ENCODE results near the gene MYO18A.
A peak's percentile ranks its signal among the peaks of the same experiment; 100 is the strongest.

The MYO18A gene

DNA sequence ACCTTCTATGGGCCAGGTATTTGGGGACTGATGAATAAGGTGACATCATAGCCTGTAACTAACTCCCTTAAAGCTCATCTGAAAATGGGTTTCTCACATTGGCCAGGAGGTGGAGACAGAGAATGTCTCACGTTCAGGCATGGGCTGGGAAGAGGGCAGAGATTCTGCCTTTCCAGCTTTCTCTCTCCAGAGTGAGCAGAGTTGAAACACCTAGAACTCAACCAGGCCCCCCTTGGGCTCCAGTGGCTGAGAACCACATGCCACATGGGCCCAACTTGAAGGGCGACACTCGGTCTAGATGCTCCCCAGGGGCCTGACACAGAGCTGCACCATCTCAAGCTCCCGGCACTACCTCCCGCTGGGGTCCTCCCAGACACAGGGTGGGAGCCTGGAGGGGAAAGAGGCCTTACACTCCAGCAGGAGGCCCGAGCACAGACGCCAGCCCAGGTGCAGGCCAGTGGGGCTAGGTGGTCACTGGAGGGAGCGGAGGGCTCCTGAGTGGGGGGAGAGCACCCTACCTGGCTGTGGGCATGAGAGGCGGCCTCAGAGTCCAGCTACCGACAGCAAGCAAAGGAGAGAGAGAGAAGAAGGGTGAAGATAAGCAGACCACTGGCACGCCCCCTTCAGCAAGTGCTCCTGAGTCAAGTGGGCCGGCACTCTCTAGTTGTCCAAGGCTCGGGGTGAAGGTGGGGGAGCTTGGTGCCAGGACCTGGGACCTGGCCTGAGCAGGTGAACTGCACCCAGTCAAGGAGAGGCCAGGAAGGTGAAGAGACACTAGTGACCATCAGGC, 55.9 kb downstream of the MYO18A start:
- peak; percentile 51 for DNase-seq

DNA sequence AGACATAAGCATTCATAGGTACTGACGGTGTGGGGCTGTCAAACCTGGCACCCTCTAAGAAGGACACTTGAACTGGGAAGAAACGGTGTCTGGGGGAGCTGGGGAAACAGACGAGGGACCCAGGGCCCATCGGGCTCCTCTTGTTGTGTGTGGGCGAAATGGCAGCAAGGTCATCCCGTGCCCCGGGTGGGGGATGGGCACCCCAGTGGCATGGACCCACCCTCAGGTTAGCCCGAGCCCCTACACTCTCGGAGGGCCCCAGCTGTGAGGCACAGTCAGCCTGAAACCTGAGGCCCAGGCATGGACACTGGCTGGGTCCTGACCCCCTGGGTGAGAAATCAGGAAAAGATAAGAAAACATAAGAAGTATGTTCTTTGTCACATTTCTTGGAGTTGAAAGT, 57.1 kb downstream of the MYO18A start:
- DNase-seq: no peak

DNA sequence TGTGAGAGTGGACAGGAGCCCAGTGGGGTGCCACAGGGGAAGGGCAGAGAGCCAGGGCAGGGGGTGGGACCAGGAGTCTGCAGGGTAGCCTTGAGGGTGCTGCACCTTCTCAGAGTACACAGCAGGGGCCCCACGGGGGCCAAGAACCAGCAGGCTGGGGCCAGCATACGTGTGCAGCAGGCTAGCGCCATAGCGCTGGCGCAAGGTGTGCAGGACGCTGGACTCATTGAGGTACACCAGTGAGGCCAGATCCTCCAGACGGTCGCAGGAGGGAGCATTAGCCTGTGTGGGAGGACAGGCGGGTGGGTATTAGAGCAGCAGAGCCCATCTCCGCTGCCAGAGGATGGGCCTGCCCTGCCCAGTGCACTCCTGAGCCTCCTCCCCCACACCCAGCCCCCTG, 58.8 kb downstream of the MYO18A start:
- DNase-seq: no peak

DNA sequence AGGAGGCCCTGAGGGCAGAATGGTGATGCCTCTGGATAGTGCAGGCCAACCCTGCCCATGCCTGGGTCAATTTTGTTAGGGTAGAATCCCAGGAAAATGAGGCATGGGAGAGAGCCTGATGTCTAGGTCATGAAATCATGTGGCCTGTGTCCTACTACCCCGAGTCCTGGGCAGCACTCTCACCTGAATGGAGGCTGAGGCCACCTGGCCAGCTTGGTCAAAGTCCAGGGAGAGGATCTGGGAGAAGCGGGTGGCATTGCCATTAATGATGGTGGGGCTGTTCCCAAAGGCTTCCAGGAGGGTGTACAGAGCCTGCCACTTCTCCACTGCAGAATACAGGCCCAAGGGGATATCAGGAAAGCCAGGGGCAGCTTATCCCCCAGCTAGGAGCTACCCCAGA, 59.8 kb downstream of the MYO18A start:
- no peak for DNase-seq

DNA sequence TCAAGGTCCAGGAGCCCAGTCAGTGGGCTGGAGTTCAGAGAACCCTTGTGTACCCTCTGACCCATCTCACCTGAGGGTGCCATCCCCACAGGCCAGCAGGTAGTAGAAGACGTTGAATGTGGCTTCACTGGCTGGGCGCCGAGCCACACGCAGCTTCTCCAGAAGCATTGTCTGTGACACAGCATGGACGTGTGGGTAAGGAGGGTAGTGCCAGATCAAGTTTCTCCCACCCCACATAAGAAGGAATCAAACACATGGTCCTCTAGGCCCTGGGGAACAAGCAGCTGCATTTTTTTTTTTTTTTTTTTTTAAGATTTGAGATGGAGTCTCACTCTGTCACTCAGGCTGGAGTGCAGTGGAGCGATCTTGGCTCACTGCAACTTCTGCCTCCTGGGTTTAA, 60.9 kb downstream of the MYO18A start:
- DNase-seq: no peak

DNA sequence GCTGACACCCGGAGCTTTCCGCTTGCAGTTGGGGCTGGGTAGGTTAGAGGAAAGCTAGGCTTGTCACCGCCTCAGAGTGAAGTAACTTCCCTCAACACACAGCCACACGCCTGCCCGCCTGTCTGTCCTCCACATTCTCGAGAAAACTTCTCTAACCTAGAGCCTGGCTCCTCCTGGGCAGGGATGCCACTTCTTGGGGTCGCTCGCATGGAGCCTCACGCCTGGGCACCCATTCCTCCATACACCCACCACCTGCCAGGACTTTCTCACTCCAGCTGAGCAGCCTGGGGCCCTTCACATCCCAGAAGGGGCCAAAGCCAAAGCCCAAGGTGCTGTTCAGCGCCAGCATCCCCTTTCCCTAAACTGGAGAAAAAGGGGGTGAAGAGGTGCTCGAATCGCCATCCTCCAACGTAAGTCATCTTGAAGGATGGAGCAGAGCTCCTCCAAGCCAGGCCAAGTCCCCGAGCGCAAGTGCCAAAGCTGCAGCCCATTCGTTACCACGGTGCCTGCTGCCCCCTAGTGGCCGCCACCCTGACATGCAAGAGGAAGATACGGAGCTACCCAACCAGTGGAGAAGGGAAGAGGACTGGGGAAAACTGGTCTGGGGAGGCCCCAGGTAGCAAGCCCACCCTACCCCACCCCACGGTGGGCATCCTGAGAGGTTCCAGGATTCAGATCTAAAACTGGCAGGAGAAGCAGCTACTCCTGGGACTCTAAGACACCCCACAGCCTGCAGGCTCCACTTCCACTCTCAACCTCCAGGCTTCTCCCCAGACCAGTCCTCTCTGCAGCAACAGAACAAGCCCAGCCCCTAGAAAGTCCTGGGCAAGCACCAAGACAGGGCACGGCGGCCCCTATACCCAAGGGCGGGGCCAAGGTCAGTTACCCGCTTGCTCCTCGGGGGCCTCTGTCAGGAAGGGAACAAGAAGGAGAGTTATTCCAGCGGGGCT, 63.1 kb downstream of the MYO18A start:
- DNase-seq: peak; percentile 62

DNA sequence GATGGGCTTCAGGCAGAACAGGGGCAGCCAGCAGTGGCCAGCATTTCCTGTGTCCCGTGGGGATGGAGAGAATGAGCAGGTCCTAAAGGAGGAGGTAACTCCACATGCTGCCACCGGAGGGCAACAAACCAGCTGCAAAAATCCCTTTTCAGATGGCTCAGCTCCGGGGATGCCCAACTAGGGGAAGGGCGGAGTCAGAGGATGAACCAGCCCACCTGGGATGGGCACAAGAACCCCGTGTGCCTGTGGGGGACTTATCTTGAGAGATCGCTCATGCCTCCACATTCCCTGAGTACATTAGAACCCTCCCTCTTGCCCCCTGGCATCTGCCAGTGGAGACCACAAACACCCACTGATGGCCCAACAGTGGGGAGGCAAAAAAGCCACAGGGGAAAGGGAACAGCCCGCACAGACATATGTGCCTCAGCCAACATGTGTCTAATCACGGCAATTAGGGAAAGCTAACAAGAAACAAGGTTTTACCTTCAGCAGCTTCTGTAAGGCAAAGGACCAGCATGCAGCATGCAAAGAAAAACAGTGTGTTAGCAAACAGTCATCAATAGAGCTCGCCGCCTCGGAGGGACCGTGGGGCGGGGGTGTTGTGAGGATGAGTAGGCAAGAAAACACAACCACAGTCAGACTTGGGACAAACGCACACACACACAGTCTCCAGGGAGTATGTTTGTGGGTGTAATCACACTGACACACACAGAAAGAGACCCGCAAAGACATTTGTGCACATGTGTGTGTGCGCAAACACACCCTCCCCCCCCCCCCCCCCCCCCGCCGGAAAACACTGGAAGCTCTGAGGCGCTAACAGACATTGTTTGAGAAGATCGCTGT, 64.0 kb downstream of the MYO18A start:
- DNase-seq: peak; percentile 40

DNA sequence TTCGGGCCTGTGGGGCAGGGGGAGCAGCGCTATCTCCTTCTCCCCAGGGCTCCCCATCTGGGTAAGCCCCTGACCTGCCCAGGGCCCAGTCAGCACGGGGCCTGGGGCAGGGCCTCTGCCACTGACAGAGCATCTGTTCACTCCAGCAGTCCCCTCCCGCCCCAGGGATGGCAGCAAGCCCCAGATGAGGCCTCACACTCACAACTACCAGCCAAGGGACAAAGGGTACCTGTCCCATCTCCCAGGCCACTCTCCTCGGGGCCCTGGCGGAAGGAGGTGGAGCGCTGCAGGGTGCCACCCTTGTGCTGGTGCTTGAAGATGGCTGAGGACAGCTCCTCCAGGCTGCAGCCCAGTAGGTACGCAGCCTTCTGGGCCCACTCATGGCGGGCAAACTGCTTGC, 64.8 kb downstream of the MYO18A start:
- DNase-seq: no peak

DNA sequence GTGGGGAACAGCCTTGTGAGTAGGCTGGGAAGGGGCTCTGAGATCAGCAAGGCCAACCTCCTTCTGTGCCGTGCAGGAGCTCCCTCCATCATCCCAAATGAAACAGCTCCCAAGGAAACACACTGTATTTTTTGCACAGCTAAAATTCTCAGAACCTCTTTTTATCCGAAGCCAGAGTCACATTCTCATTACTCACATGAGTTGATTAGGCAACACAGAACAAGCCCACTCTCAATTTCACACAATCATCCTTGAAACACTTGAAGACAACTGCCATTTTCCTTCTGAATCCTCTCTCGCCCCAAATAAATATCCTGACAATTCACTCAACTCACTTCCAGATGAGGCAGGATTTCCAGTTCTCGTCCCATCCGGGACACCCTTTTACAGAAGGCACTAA, 66.1 kb downstream of the MYO18A start:
- DNase-seq: no peak

DNA sequence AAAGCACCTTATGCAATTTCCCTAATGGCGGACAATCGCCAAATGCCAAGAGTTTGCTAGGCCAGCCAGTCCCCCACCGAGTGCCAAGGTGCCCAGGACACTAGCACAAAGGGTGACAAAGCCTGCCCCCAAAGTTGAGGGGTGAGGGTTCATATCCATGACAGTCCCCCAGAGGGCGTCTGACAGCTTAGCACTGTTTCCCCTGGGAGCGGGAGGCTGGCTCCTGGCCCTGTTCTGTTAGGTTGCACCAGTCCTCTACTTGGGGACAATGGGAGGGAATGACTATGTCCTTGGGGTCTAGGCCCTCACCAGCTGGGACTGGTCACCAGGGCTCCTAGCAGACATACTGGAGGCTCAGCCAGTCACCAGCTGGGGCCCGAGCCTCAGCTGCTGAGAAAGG, 66.9 kb downstream of the MYO18A start:
- DNase-seq: no peak

DNA sequence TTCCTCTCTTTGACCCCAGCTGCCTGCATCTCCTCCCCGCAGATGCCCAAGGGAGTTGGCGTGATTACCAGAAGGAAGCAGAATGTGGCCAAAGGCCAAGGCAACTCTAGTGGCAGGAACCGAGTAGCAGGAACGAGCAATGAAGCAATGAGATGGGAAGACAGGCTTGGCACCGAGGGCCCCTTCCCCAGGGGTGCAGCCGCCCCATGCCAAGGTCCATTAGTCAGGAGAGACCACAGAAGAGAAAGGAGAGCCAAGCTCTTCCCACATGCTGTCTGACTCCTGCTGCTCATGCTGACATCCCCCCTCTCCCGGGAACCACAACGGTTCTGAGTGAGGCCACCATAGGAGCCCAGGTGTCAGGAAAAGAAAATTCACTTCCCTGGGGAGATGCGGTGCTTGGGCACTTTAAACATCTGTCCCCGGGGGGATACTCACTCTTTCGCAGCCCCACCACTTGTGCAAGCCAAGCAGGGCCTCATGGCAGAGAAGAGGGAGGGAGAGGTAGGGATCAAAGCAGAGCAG, 67.4 kb downstream of the MYO18A start:
- no peak for DNase-seq

DNA sequence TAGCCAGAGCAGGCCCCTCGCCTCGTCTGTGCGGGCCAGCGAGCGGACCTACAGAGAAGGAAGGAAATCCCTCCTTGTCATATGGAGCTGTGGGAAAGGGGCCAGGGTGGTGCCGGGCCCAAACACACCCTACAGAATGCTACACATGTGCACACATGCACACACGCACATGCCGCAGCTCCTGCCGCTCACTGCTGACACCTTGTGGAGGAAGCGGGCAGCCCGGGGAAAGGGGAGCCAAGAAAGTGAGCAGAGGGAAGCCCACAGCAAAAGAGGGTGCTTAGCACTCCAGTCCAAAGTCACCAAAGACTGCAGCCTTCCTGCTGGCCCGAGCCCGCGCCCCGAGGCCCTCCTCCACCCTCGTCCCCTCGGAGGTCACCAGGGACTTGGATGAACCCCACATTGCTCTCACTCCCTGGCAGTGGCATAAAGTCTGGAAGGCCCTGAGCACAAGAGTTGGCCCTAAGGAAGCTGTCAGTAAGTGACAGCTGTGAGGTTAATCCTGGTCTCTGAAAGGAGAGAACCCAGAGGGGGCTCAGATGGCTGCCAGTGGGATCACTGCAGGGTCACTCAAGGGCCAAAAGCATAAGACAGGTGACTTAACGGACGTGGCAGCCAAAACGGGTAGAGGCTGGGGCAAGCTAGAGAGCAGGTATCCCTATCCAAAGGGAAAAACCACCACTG, 68.2 kb downstream of the MYO18A start:
- DNase-seq: peak; percentile 57

DNA sequence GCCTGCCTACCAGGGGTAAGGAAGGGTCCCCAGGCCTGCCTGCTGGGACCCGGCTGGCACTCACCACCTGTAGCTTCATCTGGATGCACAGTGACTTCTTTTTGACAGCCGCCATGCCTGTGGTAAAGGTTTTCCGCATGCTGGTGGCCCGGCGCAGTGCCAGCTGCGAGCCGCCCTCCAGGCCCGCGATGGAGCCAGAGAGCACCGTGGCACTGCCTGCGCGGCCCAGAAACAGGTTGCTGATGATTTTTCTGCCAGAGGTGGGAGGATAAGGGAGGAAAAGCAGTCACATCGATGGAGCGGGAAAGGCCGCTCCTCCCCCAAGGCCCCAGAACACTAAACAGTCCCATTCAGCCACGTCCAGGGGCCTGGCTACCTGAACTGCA, 69.8 kb downstream of the MYO18A start:
- no peak for DNase-seq

DNA sequence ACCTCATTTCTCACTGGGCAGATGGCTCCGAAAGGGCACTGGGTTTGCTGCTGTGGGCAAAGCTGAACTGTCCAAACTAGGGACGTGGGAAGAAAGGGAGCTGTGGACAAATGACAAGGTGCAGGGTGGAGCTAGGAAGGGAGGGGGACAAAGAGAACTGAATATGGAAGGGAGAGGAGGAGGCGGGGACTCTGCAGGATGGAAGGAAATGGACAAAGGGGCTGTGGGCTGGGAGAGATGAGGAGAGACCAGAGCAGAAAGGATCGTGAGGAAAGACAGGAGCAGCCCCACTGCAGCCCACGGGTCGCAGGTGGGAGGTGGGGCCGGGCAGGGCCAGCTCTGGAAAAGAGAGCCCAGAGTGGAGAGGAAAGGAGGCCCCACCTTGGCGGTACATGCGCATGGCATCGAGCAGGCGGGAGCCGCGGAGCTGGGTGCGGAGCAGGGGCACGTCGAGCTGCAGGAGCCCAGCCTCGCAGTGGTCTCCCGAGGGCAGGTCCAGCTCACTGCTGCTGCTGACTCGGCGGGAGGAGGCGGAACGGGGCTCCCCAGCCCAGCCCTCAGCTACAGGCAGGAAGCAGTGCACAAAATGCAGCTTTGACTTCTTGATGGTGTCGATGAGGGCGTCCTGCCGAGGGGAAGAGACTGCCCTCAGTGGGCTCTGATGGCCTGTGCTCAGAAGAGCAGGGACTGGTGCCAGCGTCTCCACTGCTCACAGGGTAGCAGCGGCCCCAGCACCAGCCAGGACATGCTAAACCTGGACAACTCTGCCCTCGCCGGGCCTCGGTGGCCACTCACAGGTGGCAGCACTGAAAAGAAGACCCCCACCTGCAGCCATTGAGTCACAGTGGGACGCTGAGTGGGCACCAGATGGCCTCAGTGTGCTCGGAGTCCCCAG, 70.5 kb downstream of the MYO18A start:
- DNase-seq: no peak

DNA sequence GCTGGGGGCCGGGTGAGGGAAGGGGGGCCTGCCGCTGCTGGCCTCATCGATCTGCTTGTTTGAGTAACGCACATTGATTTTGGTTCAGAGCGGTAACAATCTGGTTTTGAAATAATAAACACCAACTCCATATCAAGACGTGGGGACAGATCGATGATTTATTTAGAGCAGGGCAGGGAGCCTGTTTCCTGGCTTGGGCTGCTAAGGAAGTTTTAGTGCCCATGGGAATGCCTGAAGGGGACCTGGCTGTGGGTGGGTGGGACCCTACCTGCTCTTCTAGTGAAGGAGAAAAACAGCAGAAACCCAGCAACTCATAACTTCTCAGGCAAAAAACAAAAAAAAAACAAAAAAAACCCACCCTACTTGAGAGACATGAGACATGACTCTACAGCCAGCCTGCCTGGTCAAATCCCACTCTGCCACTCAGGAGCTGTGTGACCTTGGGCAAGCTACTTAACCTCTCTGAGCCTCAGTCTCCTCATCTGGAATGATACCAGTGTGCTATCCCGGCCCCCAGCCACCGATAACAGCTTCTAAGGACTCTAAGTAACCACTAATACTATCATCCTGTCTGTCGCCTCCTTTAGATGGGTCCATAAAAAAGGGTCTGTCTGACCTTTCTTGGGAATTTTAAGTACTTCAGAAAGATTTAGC, 71.2 kb downstream of the MYO18A start:
- no peak for DNase-seq

DNA sequence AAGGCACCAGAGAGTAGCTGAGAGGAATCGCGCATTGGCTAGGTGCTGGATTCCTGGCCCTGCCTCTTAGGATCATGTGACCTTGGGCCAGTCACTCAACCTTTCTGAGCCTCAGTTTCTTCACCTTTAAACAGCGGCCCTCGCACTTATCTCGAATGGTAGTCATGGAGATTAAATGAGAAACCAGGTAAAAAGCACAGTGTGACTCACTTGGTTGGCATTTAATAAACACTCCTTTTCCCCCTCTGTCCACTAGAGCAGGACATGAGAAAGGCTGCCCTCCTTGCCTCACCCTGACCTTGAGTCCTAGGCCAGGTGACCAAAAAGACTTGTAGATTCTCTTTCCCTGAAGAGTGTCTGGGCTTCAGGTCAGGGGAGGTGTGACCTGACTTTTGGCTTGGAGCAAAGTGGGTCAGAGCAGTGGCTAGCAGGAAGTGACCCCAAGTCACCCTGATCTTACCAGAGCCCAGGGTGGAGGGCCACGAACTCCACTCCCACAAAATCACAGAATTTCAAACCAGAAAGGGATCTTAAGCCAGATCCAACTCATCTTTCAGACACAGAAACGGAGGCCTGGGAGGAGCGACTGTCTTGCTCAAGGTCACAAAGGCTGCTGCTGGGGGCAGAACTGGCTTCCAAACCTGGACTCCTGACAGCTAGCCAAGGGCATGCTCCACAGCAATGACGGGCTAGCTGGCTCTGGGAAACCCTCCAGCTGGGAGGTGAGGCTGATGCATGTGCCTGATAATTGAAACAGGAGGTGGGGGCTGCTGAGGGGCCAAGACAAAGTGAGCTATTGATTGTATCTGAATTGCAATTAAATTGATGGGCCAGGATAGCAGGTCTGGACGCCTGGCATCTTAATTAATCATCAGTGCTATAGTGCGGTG, 72.0 kb downstream of the MYO18A start:
- no peak for DNase-seq

DNA sequence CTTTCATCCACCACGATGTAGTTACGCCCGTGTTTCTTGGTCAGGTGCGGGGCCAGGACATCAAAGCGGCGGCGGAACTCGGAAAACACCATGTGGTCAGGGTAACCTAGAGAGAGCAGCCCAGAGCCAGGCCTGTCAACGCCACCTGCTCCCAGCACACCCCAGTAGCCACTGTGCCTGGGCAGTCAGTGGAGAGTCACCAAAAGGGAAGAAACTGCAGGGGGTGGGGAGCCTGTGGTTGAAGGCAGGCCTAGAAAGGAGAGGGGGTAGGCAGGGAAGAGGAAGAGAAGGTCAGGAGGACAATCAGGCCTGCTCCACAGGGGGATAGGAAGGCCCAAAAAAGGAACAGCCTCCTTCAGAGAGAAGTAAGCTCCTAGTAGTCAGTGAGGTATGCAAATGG, 73.1 kb downstream of the MYO18A start:
- DNase-seq: no peak

DNA sequence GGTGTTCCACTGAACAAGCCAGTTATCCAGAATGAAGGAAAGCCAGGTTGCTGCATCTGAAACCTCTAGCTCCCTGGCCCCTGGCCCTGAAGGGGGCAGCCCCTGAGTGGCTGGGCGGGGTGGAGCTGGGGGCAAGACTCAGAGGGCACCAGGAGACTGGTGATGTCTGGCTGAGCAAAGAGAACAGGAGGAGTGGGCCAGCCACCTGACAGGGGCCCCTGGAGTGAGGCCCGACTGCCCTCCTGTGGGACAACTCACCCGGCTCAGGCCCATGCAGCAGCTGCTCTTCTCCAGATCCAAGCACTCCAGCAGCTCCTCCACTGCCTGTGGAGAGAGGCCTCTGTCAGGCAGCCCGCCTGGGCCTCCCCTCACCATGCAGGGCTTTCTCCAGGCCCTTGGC, 76.9 kb downstream of the MYO18A start:
- no peak for DNase-seq

DNA sequence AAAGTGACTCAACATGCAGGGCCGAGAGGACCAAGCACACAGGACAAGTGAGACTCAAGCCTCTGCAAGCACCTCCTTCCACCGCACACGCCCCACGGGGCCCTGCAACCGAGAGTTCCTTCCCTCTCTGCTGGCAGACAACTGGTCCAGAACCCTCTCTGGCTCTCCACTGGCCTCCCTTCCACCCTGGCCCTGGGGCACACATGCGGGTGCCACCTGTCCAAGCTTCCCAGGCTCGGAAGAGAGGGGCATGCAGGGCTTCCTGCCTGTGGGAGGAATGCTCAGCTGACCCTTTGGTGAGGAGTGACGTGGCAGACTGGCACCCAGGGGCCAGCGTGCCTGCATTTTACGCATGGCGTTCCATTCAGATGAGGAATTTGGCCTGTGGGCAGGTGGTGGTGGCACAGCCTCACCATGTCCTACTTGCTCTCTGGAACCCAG, 77.4 kb downstream of the MYO18A start:
- no peak for DNase-seq

DNA sequence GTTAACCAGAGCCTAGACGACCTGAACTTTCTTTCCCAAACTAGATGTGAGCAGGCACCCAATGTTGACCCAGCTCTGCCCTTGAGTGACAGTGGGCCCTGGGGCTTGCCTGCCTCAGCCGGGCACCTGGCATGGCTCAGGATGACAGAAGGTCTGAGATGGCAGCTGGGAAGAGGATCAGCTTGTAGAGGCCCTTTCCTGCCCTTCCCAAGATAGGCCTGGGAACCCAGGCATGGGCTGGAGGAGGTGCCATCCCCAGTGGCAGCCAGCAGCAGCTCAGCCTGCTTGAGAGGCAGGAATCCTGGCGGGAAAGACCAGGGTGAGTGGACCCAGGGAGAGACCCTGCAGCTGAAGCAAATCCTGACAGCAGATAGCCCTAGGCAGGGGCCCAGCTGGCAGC, 78.2 kb downstream of the MYO18A start:
- no peak for DNase-seq

Data from NCI-H345 (cell line).